H9 (cell line): ENCODE data around the gene PREX1. TPM values are rescaled to one million over a fixed set of nuclear protein-coding genes. Genes with fewer than 3 reads are reported as not detected.
A peak's percentile ranks its signal among the peaks of the same experiment; 100 is the strongest.

ENCODE experiments used
- DNase-seq: peaks from one replicate; pipeline ENCODE4 v3.0.0-alpha.2; 2017
- H2AFZ ChIP-seq: one replicate; pipeline ENCODE4 v1.6.1; 2013; ENCODE audit warnings: mild to moderate bottlenecking, low read length, control low read depth, moderate library complexity
- H2AK5ac ChIP-seq: 2 replicates; pipeline ENCODE4 v1.6.1; 2013; ENCODE audit warnings: low read length, control low read depth, mixed read lengths; ENCODE audit not compliant: insufficient read length
- H2BK120ac ChIP-seq: one replicate; pipeline ENCODE4 v1.6.1; 2013; ENCODE audit warnings: low read depth, mild to moderate bottlenecking, low read length, control low read depth, inconsistent platforms; ENCODE audit not compliant: poor library complexity, severe bottlenecking
- H2BK12ac ChIP-seq: 2 replicates; pipeline ENCODE4 v1.6.1; 2013; ENCODE audit warnings: low read length, control low read depth, mixed read lengths, low read depth; ENCODE audit not compliant: insufficient read length
- H2BK15ac ChIP-seq: 2 replicates; pipeline ENCODE4 v1.6.1; 2013; ENCODE audit warnings: low read depth, low read length, control low read depth
- H2BK20ac ChIP-seq: one replicate; pipeline ENCODE4 v1.6.1; 2013; ENCODE audit warnings: low read depth, mild to moderate bottlenecking, low read length, control low read depth, inconsistent platforms; ENCODE audit not compliant: poor library complexity, severe bottlenecking
- H2BK5ac ChIP-seq: 2 replicates; pipeline ENCODE4 v1.6.1; 2013; ENCODE audit warnings: low read length, control low read depth, mixed read lengths; ENCODE audit not compliant: insufficient read length
- H3K14ac ChIP-seq: 2 replicates; pipeline ENCODE4 v1.6.1; 2013; ENCODE audit warnings: low read length, control low read depth; ENCODE audit not compliant: insufficient read depth
- H3K18ac ChIP-seq: 2 replicates; pipeline ENCODE4 v1.6.1; 2013; ENCODE audit warnings: low read depth, mild to moderate bottlenecking, mixed read lengths, low read length, control low read depth; ENCODE audit not compliant: insufficient read length
- H3K23ac ChIP-seq: 2 replicates; pipeline ENCODE4 v1.6.1; 2013; ENCODE audit warnings: low read length, control low read depth, mixed read lengths, low read depth; ENCODE audit not compliant: insufficient read length
- H3K23me2 ChIP-seq: 2 replicates; pipeline ENCODE4 v1.6.1; 2013; ENCODE audit warnings: low read depth, mild to moderate bottlenecking, mixed read lengths, low read length, control low read depth; ENCODE audit not compliant: insufficient read length, poor library complexity, severe bottlenecking
- H3K27ac ChIP-seq: 2 replicates; pipeline ENCODE4 v1.5.1; 2013; ENCODE audit warnings: low read length, control low read depth, mixed read lengths, low read depth; ENCODE audit not compliant: insufficient read length
- H3K27me3 ChIP-seq: 2 replicates; pipeline ENCODE4 v1.6.1; 2013; ENCODE audit warnings: low read length, control low read depth, inconsistent platforms; ENCODE audit not compliant: insufficient read depth
- H3K4ac ChIP-seq: 2 replicates; pipeline ENCODE4 v1.6.1; 2013; ENCODE audit warnings: low read depth, mild to moderate bottlenecking, control low read depth, inconsistent platforms, low read length, moderate library complexity
- H3K4me1 ChIP-seq: 2 replicates; pipeline ENCODE4 v1.6.1; 2013; ENCODE audit warnings: low read length, control low read depth, inconsistent platforms; ENCODE audit not compliant: insufficient read depth
- H3K4me2 ChIP-seq: 2 replicates; pipeline ENCODE4 v1.6.1; 2013; ENCODE audit warnings: low read length, control low read depth, mixed read lengths; ENCODE audit not compliant: insufficient read length, insufficient read depth
- H3K56ac ChIP-seq: 2 replicates; pipeline ENCODE4 v1.6.1; 2013; ENCODE audit warnings: low read depth, mild to moderate bottlenecking, mixed read lengths, low read length, control low read depth; ENCODE audit not compliant: insufficient read length
- H3K79me1 ChIP-seq: 2 replicates; pipeline ENCODE4 v1.6.1; 2013; ENCODE audit warnings: low read depth, mild to moderate bottlenecking, moderate library complexity, low read length, control low read depth, inconsistent platforms; ENCODE audit not compliant: insufficient read depth, poor library complexity, severe bottlenecking
- H3K79me2 ChIP-seq: 2 replicates; pipeline ENCODE4 v1.6.1; 2013; ENCODE audit warnings: low read length, control low read depth, inconsistent platforms; ENCODE audit not compliant: insufficient read depth
- H3K9ac ChIP-seq: 2 replicates; pipeline ENCODE4 v1.6.1; 2013; ENCODE audit warnings: low read length, control low read depth, mixed read lengths; ENCODE audit not compliant: insufficient read length; ENCODE audit errors: extremely low read depth
- H3K9me3 ChIP-seq: one replicate; pipeline ENCODE4 v1.6.1; 2013; ENCODE audit warnings: low read depth, low read length, inconsistent platforms; ENCODE audit not compliant: control insufficient read depth
- H3T11ph ChIP-seq: one replicate; pipeline ENCODE4 v1.6.1; 2013; ENCODE audit warnings: mild to moderate bottlenecking, low read length, control low read depth, inconsistent platforms
- H4K20me1 ChIP-seq: one replicate; pipeline ENCODE4 v1.6.1; 2013; ENCODE audit not compliant: control insufficient read depth, insufficient read length, insufficient read depth
- H4K5ac ChIP-seq: 2 replicates; pipeline ENCODE4 v1.6.1; 2013; ENCODE audit warnings: low read depth, mild to moderate bottlenecking, mixed read lengths, low read length, control low read depth; ENCODE audit not compliant: insufficient read length
- H4K8ac ChIP-seq: replicated peaks from 2 replicates; pipeline ENCODE4 v1.6.1; 2013; ENCODE audit warnings: low read length, control low read depth, mixed read lengths, low read depth; ENCODE audit not compliant: insufficient read length
- H4K91ac ChIP-seq: 2 replicates; pipeline ENCODE4 v1.6.1; 2013; ENCODE audit warnings: low read depth, mild to moderate bottlenecking, moderate library complexity, mixed read lengths, low read length, control low read depth; ENCODE audit not compliant: insufficient read length
- H3K27ac Mint-ChIP-seq, 3 experiments: 2 replicates in 2 of 3; 3 replicates in 1 of 3; pipeline ENCODE4 v1.8.0; 2020 to 2021; ENCODE audit warnings: mixed read lengths in 3 of 3, mild to moderate bottlenecking in 1 of 3, moderate library complexity in 1 of 3
- H3K27me3 Mint-ChIP-seq: 2 replicates; pipeline ENCODE4 v1.8.0; 2021; ENCODE audit warnings: low read depth, mild to moderate bottlenecking, moderate library complexity, mixed read lengths
- H3K36me3 Mint-ChIP-seq, 3 experiments: 2 replicates in 2 of 3; 3 replicates in 1 of 3; pipeline ENCODE4 v1.8.0; 2020 to 2021; ENCODE audit warnings: low read depth in 3 of 3, mixed read lengths in 3 of 3; ENCODE audit not compliant: insufficient read depth in 1 of 3
- H3K4me1 Mint-ChIP-seq, 2 experiments: 2 replicates each; pipeline ENCODE4 v1.8.0; 2020; ENCODE audit warnings: mixed read lengths in 2 of 2
- H3K4me3 Mint-ChIP-seq, 2 experiments: 2 replicates in 1 of 2; 3 replicates in 1 of 2; pipeline ENCODE4 v1.8.0; 2020 to 2021; ENCODE audit warnings: mild to moderate bottlenecking in 2 of 2, mixed read lengths in 2 of 2, moderate library complexity in 1 of 2
- H3K9me3 Mint-ChIP-seq, 2 experiments: 2 replicates in 1 of 2; 3 replicates in 1 of 2; pipeline ENCODE4 v1.8.0; 2020; ENCODE audit warnings: mild to moderate bottlenecking in 2 of 2, mixed read lengths in 2 of 2, moderate library complexity in 1 of 2
- CTCF ChIP-seq: fragments of 200-600 bp; sonication (generic); conservative IDR thresholded peaks from 3 replicates; pipeline ENCODE4 v1.8.0; 2021; ENCODE audit warnings: antibody characterized with exemption, mild to moderate bottlenecking
- WGBS: extraction: QIAGEN DNeasy Blood & Tissue Kit; methylation state at CpG from one replicate; pipeline ENCODE4 v1.1.7; 2013; ENCODE audit warnings: missing lambda C conversion rate, low lambda C conversion rate, mixed read lengths; ENCODE audit not compliant: insufficient read length; ENCODE audit errors: extremely low coverage; 5-methylcytosine and 5-hydroxymethylcytosine counted together
- total RNA-seq: library from RNA; stranded (reverse); gene quantifications from 2 replicates; pipeline ENCODE4 v1.2.1, GENCODE V29; 2021

PREX1 gene
- total RNA-seq, 1 experiment from 2014 or later: 6.6 TPM

- H2BK20ac ChIP-seq: no peak overlapping the region
- H3K23ac ChIP-seq: no peak overlapping the region
- no peaks in the 10 kb centered on the region for H3K4me1 ChIP-seq
- H3K27ac ChIP-seq: no peak overlapping the region
- Mint-ChIP-seq H3K4me3 (no peak overlapping the region), H3K4me1 (peaks cover 0 to 16% of the 10 kb centered on the region in 2 experiments; a peak in 1 of 4 replicates), H3K9me3 (no peaks in the 10 kb centered on the region; a peak in 1 of 5 replicates), H3K27ac (no peak overlapping the region), H3K36me3 (no peaks in the 10 kb centered on the region), H3K27me3 (no peaks in the 10 kb centered on the region)
- H3K4ac ChIP-seq: no peak overlapping the region
- H3K4me2 ChIP-seq: no peak overlapping the region
- no peak overlapping the region for H2BK120ac ChIP-seq
- H2AK5ac ChIP-seq: no peak overlapping the region
- H4K8ac ChIP-seq: no peak overlapping the region
- peak overlapping the region; percentile 24 for H3K18ac ChIP-seq
- H3K56ac ChIP-seq: no peak overlapping the region
- H2BK15ac ChIP-seq: no peak overlapping the region
- no peak overlapping the region for H4K91ac ChIP-seq
- H3K27me3 ChIP-seq: no peaks in the 10 kb centered on the region
- TF ChIP-seq CTCF: no peak
- H3K23me2 ChIP-seq: no peaks in the 10 kb centered on the region
- no peak overlapping the region for H3T11ph ChIP-seq
- H2BK5ac ChIP-seq: no peak overlapping the region
- H3K79me1 ChIP-seq: no peaks in the 10 kb centered on the region
- no peaks in the 10 kb centered on the region for H3K79me2 ChIP-seq
- DNase-seq: no peak
- no peak overlapping the region for H2BK12ac ChIP-seq
- H4K20me1 ChIP-seq: no peaks in the 10 kb centered on the region
- H4K5ac ChIP-seq: no peak overlapping the region
- WGBS: no CpG with 5 or more reads among the region's 23 CpGs
- no peak overlapping the region for H3K9ac ChIP-seq
- H2AFZ ChIP-seq: no peak overlapping the region
- no peaks in the 10 kb centered on the region for H3K9me3 ChIP-seq
- H3K14ac ChIP-seq: no peak overlapping the region
These were observed 206.3 kb downstream of the PREX1 start for GRCh38 chr20:48621376-48622078.
